T-helper 17 cell (primary cell): Measurements from ENCODE around the gene JADE2. TPM values are rescaled to one million over a fixed set of nuclear protein-coding genes. Genes with fewer than 3 reads are reported as not detected.

ENCODE experiments used
- ATAC-seq: fragments of 150-1000 bp; cut with Tn5 transposase; 2 replicates; pipeline ENCODE4 v1.10.0; 2021; ENCODE audit warnings: mild to moderate bottlenecking, moderate library complexity
- DNase-seq, 3 donors: peaks; one replicate each; pipeline versions ENCODE4 v3.0.0 to v3.0.0-alpha.2; 2020 to 2021
- H3K9me3 ChIP-seq: one replicate; pipeline ENCODE4 v1.7.0; 2013; ENCODE audit warnings: low read length, mild to moderate bottlenecking; ENCODE audit not compliant: control insufficient read depth, poor library complexity, severe bottlenecking
- H3K27ac Mint-ChIP-seq: one replicate; pipeline ENCODE4 v1.8.0; 2022; ENCODE audit warnings: mild to moderate bottlenecking, moderate library complexity, mixed read lengths
- H3K27me3 Mint-ChIP-seq: one replicate; pipeline ENCODE4 v1.8.0; 2022; ENCODE audit warnings: mixed read lengths
- H3K36me3 Mint-ChIP-seq: one replicate; pipeline ENCODE4 v1.8.0; 2022; ENCODE audit warnings: low read depth, mixed read lengths
- H3K4me1 Mint-ChIP-seq: one replicate; pipeline ENCODE4 v1.8.0; 2022; ENCODE audit warnings: mild to moderate bottlenecking, mixed read lengths
- H3K4me3 Mint-ChIP-seq: one replicate; pipeline ENCODE4 v1.8.0; 2022; ENCODE audit warnings: mild to moderate bottlenecking, moderate library complexity, mixed read lengths
- total RNA-seq, 4 donors: library from RNA in 2 of 4; stranded (reverse) in 2 of 4; gene quantifications; one replicate each; pipeline ENCODE4 v1.2.3 and lab custom pipeline; 2022 to 2026

JADE2 gene
- total RNA-seq, 2 donors from 2014 or later, result 129 to 138 TPM

DNA sequence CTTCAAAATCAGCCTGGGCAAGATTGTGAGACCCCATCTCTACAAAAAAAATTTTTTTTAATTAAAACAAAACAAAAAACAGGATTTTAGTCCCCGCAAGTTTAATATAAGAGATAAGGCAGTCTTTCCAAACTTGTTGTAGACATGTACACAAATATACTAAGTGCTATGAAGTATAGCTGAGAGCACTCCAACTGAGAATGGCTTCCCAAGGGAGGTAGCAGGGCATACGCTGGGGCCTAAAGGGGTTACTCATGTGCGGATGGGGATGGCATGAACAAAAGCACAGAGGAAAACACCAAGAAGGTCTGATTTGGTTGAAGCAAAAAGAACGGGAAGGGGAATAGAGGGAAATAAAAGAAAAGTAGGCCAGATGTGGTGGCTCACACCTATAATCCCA is 86.0 kb downstream of the JADE2 start:
- no peak for DNase-seq
- H3K27me3 Mint-ChIP-seq, result no peaks in the 10 kb centered on the region
- H3K4me1 Mint-ChIP-seq, result peaks cover 18% of the 10 kb centered on the region
- no peak overlapping the region for H3K4me3 Mint-ChIP-seq
- no peaks in the 10 kb centered on the region for H3K9me3 ChIP-seq
- peaks cover 11% of the 10 kb centered on the region for H3K36me3 Mint-ChIP-seq
- H3K27ac Mint-ChIP-seq, result no peak overlapping the region
- no peak for ATAC-seq

DNA sequence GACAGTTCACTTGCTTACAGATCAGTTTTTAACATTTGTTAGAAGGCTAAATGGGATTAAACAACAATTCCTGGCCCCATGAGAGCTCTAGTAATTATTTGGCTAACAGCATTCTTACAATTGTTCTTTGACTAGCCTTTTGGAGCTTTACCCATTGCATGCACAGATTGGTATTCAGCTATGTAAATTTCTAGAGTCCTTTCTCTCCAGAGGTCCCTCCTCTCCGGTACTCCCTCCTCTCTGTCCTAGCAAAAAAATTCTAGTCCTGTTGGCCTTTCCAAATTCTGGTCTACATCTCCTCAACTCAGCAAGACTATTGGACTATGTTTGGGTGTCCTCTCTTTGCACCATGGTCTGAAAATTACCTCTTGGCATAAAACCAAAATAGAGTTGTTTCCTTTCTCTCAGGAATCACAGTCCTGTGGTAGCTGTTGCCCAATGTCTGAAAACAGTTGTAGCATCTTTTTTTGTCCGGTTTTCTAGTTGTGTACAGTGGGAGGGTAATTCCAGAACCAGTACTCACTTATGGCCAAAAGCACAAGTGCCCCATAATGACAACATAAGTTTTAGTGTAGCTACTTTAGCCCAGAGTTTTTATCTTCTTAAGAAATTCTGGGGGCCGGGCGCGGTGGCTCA is 89.1 kb downstream of the JADE2 start:
- H3K4me1 Mint-ChIP-seq, result peaks cover 5% of the 10 kb centered on the region
- peak overlapping the region; percentile 21 for H3K27ac Mint-ChIP-seq
- H3K27me3 Mint-ChIP-seq, result no peaks in the 10 kb centered on the region
- no peak for DNase-seq
- H3K4me3 Mint-ChIP-seq, result no peak overlapping the region
- no peak for ATAC-seq
- H3K9me3 ChIP-seq, result no peaks in the 10 kb centered on the region
- peaks cover 7% of the 10 kb centered on the region for H3K36me3 Mint-ChIP-seq

DNA sequence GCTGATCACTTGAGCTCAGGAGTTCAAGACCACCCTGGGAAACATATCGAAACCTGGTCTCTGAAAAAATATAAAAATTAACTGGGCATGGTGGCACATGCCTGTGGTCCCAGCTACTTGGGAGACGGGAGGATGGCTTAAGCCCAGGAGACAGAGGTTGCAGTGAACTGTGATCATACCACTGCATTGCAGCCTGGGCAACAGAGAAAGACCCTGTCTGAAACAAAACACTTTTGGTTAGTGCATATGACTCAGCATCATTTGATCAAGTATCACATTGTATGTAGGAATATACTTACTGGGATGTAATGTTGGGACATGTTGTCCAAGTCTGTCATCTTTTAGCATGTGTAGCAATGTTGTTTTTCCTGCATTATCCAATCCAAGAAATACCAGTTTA is 95.2 kb downstream of the JADE2 start:
- peaks cover 12% of the 10 kb centered on the region for H3K4me1 Mint-ChIP-seq
- no peak for DNase-seq
- no peak overlapping the region for H3K4me3 Mint-ChIP-seq
- H3K36me3 Mint-ChIP-seq, result peaks cover 5% of the 10 kb centered on the region
- no peaks in the 10 kb centered on the region for H3K9me3 ChIP-seq
- H3K27me3 Mint-ChIP-seq, result no peaks in the 10 kb centered on the region
- ATAC-seq, result no peak
- no peak overlapping the region for H3K27ac Mint-ChIP-seq

DNA sequence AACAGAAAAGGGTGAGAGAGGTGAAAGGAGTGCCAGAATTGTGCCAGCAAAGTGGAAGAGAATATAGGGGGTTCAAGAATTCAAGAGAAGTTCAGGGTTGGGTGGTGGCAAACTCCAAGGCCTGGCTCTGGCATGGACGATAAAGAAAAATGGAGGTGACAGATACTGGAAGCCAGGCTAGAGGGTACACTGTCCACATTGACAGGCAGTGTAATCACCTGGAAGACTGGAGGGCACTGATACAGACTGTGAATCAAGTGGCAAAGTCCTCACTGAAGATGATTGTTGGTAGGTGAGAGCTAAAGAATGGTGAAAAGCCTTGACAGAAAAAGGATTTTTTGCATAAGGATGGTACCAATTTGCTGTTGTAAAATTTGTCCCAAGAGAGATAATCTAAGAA is 100.1 kb downstream of the JADE2 start:
- ATAC-seq, result no peak
- no peaks in the 10 kb centered on the region for H3K27me3 Mint-ChIP-seq
- no peak overlapping the region for H3K4me3 Mint-ChIP-seq
- no peaks in the 10 kb centered on the region for H3K9me3 ChIP-seq
- peaks cover 5% of the 10 kb centered on the region for H3K36me3 Mint-ChIP-seq
- H3K4me1 Mint-ChIP-seq, result peaks cover 24% of the 10 kb centered on the region
- peak overlapping the region; percentile 49 for H3K27ac Mint-ChIP-seq
- DNase-seq, result no peak

DNA sequence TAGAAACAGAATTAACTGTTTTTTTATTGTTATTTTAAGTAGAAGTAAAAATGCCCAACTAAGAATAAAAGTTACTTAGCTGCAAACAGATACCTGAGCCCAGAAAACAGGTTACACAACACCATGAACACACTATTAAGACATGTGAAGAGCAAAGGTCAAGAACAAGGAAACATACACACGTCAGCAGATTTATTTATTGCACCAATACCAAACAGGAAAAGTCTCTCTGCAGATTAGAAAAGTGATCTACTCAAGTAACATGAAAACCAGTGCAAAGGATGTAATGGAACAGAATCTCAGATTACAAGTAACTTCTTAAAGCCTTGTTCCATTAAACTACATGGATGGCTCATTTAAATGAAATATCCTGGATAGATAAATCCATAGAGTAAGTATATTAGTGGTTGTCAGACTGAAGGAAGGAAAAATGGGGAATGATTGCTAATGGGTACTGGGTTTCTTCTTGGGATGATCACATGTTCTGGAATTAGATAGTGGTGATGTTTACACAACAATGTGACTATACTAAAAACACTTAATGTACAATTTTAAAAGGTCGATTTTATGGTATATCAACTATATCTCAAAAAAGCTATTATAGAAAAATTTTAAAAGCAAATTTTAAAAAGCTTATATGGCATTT is 101.0 kb downstream of the JADE2 start:
- peaks cover 5% of the 10 kb centered on the region for H3K36me3 Mint-ChIP-seq
- ATAC-seq, result peak; percentile 30
- H3K4me3 Mint-ChIP-seq, result no peak overlapping the region
- no peaks in the 10 kb centered on the region for H3K9me3 ChIP-seq
- peak overlapping the region; percentile 49 for H3K27ac Mint-ChIP-seq
- no peaks in the 10 kb centered on the region for H3K27me3 Mint-ChIP-seq
- H3K4me1 Mint-ChIP-seq, result peaks cover 26% of the 10 kb centered on the region
- no peak for DNase-seq

Other genes starting within 250 kb of the JADE2 start
- under 1 TPM in 1 of 2 donors, not detected in 1; 0.25 TPM for gene CDKL3, start 158.5 kb upstream of the JADE2 start, total RNA-seq
- gene UBE2B, start 154.1 kb upstream of the JADE2 start, total RNA-seq, result 100 to 1,000 TPM; 124 to 125 TPM
- 10 to 100 TPM; 16.6 to 17.5 TPM for gene CDKN2AIPNL, start 113.8 kb upstream of the JADE2 start, total RNA-seq
- 10 to 100 TPM; 33.7 to 47.5 TPM for gene SAR1B, start 107.2 kb downstream of the JADE2 start, total RNA-seq
- 10 to 100 TPM; 17.0 to 21.0 TPM for gene SEC24A, start 123.1 kb downstream of the JADE2 start, total RNA-seq
- 10 to 100 TPM; 31.0 to 35.4 TPM for gene CAMLG, start 212.9 kb downstream of the JADE2 start, total RNA-seq
- 10 to 100 TPM; 47.2 to 52.7 TPM for gene DDX46, start 233.1 kb downstream of the JADE2 start, total RNA-seq